Osteoblast (primary cell): ENCODE data around the gene ASCC3. TPM values are rescaled to one million over a fixed set of nuclear protein-coding genes. Genes with fewer than 3 reads are reported as not detected.
A peak's percentile ranks its signal among the peaks of the same experiment; 100 is the strongest.

Experiments used
- DNase-seq: peaks from one replicate; pipeline ENCODE4 v3.0.0; 2011; ENCODE audit warnings: low spot score, mixed read lengths; ENCODE audit not compliant: insufficient read length; ENCODE audit errors: missing footprints
- H2AFZ ChIP-seq: 2 replicates; pipeline ENCODE4 v1.6.0; 2011; ENCODE audit warnings: mild to moderate bottlenecking, low read length
- H3K27ac ChIP-seq: 2 replicates; pipeline ENCODE4 v1.5.1; 2011; ENCODE audit warnings: mild to moderate bottlenecking, low read depth, low read length, moderate library complexity
- H3K27me3 ChIP-seq: 2 replicates; pipeline ENCODE4 v1.6.0; 2012; ENCODE audit warnings: mild to moderate bottlenecking, control low read depth, inconsistent platforms, low read length, moderate library complexity; ENCODE audit not compliant: insufficient read depth
- H3K36me3 ChIP-seq: 2 replicates; pipeline ENCODE4 v1.5.1; 2011; ENCODE audit warnings: mild to moderate bottlenecking, low read length, control low read depth, moderate library complexity; ENCODE audit not compliant: insufficient read depth
- H3K4me1 ChIP-seq: 2 replicates; pipeline ENCODE4 v1.5.1; 2011; ENCODE audit warnings: mild to moderate bottlenecking, low read length, control low read depth, moderate library complexity; ENCODE audit not compliant: insufficient read depth
- H3K4me2 ChIP-seq: 2 replicates; pipeline ENCODE4 v1.6.0; 2011; ENCODE audit warnings: mild to moderate bottlenecking, low read length; ENCODE audit not compliant: insufficient read depth
- H3K4me3 ChIP-seq: fragments of 200-600 bp; sonication (generic); 3 replicates; pipeline ENCODE4 v1.5.1; 2012; ENCODE audit warnings: mild to moderate bottlenecking, low read length, inconsistent platforms; ENCODE audit not compliant: insufficient read depth
- H3K79me2 ChIP-seq: 2 replicates; pipeline ENCODE4 v1.6.0; 2012; ENCODE audit warnings: mild to moderate bottlenecking, low read length, control low read depth, inconsistent platforms; ENCODE audit not compliant: insufficient read depth
- H3K9me3 ChIP-seq: 2 replicates; pipeline ENCODE4 v1.5.1; 2011; ENCODE audit warnings: low read depth, low read length, control low read depth
- H4K20me1 ChIP-seq: 2 replicates; pipeline ENCODE4 v1.6.0; 2012; ENCODE audit warnings: mild to moderate bottlenecking, low read length, control low read depth; ENCODE audit not compliant: insufficient read depth
- CTCF ChIP-seq: IDR thresholded peaks from 2 replicates; pipeline ENCODE4 v1.5.1; 2011; ENCODE audit warnings: mild to moderate bottlenecking, low read depth, low read length, moderate library complexity; ENCODE audit errors: extremely low read depth
- total RNA-seq: library from RNA; depleted of rRNA; stranded (reverse); fragments of >200 nt; gene quantifications from 2 replicates; pipeline ENCODE4 v1.2.3, GENCODE V29; 2012

Gene ASCC3
- total RNA-seq, 1 donor, result 68.8 TPM

GRCh38 chr6:100880149-100880852 lies 828 bp downstream of the ASCC3 start:
- Histone ChIP-seq H3K36me3 (no peaks in the 10 kb centered on the region), H4K20me1 (peaks cover 33% of the 10 kb centered on the region), H3K79me2 (peaks cover 59% of the 10 kb centered on the region), H3K27ac (peak overlapping the region; percentile 87), H3K9me3 (no peaks in the 10 kb centered on the region), H2AFZ (peak overlapping the region; percentile 88), H3K4me3 (peak overlapping the region; percentile 95), H3K27me3 (no peaks in the 10 kb centered on the region), H3K4me1 (peaks cover 20% of the 10 kb centered on the region), H3K4me2 (peak overlapping the region; percentile 96)
- DNase-seq, result peak; percentile 44
- TF ChIP-seq CTCF, result no peak

GRCh38 chr6:100879317-100879716 lies 1.8 kb downstream of the ASCC3 start:
- H3K79me2 ChIP-seq, result peaks cover 68% of the 10 kb centered on the region
- peak overlapping the region; percentile 3 for H3K27ac ChIP-seq
- H3K4me1 ChIP-seq, result peaks cover 20% of the 10 kb centered on the region
- H3K27me3 ChIP-seq, result no peaks in the 10 kb centered on the region
- peak overlapping the region; percentile 96 for H3K4me2 ChIP-seq
- H3K9me3 ChIP-seq, result no peaks in the 10 kb centered on the region
- no peak for TF ChIP-seq CTCF
- DNase-seq, result no peak
- H3K36me3 ChIP-seq, result no peaks in the 10 kb centered on the region
- peaks cover 39% of the 10 kb centered on the region for H4K20me1 ChIP-seq
- H2AFZ ChIP-seq, result no peak overlapping the region
- H3K4me3 ChIP-seq, result no peak overlapping the region

- peaks cover 82% of the 10 kb centered on the region for H3K79me2 ChIP-seq
- TF ChIP-seq CTCF, result no peak
- no peak overlapping the region for H3K4me3 ChIP-seq
- peaks cover 20% of the 10 kb centered on the region for H3K4me1 ChIP-seq
- H3K9me3 ChIP-seq, result no peaks in the 10 kb centered on the region
- H3K27me3 ChIP-seq, result no peaks in the 10 kb centered on the region
- H3K4me2 ChIP-seq, result no peak overlapping the region
- H2AFZ ChIP-seq, result no peak overlapping the region
- no peak for DNase-seq
- H3K27ac ChIP-seq, result no peak overlapping the region
- H4K20me1 ChIP-seq, result peaks cover 47% of the 10 kb centered on the region
- no peaks in the 10 kb centered on the region for H3K36me3 ChIP-seq
Observed at GRCh38 chr6:100877851-100878250, 3.3 kb downstream of the ASCC3 start.

- no peak overlapping the region for H3K4me2 ChIP-seq
Observed at GRCh38 chr6:100876251-100876650, 4.9 kb downstream of the ASCC3 start.

More at GRCh38 chr6:100876251-100876650, 4.9 kb downstream of the ASCC3 start:
- Histone ChIP-seq H3K36me3 (no peaks in the 10 kb centered on the region), H3K4me3 (no peak overlapping the region), H3K4me1 (peaks cover 16% of the 10 kb centered on the region), H4K20me1 (peaks cover 47% of the 10 kb centered on the region), H3K27me3 (no peaks in the 10 kb centered on the region), H3K9me3 (no peaks in the 10 kb centered on the region), H3K79me2 (peaks cover 98% of the 10 kb centered on the region), H3K27ac (no peak overlapping the region), H2AFZ (no peak overlapping the region)
- TF ChIP-seq CTCF, result no peak
- DNase-seq, result no peak
